Trophoblast cell (in vitro differentiated cells and primary cell): ENCODE measurements around the gene PGAP3.

Experiments used
- DNase-seq, 2 donors: peaks; one replicate each; pipeline ENCODE4 v3.0.0-alpha.2; 2016
- H2AFZ ChIP-seq: 2 replicates; pipeline ENCODE4 v1.6.1; 2013; ENCODE audit warnings: low read length, moderate library complexity, mild to moderate bottlenecking; ENCODE audit not compliant: insufficient read depth, poor library complexity
- H2AK5ac ChIP-seq: 2 replicates; pipeline ENCODE4 v1.6.1; 2013; ENCODE audit warnings: mild to moderate bottlenecking, low read length
- H2BK120ac ChIP-seq: 2 replicates; pipeline ENCODE4 v1.6.1; 2013; ENCODE audit warnings: low read length, mild to moderate bottlenecking, moderate library complexity; ENCODE audit not compliant: insufficient read depth, poor library complexity
- H2BK12ac ChIP-seq: 2 replicates; pipeline ENCODE4 v1.6.1; 2013; ENCODE audit warnings: mild to moderate bottlenecking, low read length, moderate library complexity
- H2BK5ac ChIP-seq: 2 replicates; pipeline ENCODE4 v1.6.1; 2013; ENCODE audit warnings: low read length, low read depth, moderate library complexity, mild to moderate bottlenecking; ENCODE audit not compliant: poor library complexity
- H3K14ac ChIP-seq: 2 replicates; pipeline ENCODE4 v1.6.1; 2013; ENCODE audit warnings: mild to moderate bottlenecking, low read length
- H3K18ac ChIP-seq: 2 replicates; pipeline ENCODE4 v1.6.1; 2013; ENCODE audit warnings: mild to moderate bottlenecking, low read length
- H3K23ac ChIP-seq: 2 replicates; pipeline ENCODE4 v1.6.1; 2013; ENCODE audit warnings: low read length
- H3K27ac ChIP-seq: 2 replicates; pipeline ENCODE4 v1.5.1; 2013; ENCODE audit warnings: low read depth, mild to moderate bottlenecking, inconsistent platforms, low read length, moderate library complexity
- H3K27me3 ChIP-seq: 2 replicates; pipeline ENCODE4 v1.6.1; 2013; ENCODE audit warnings: inconsistent platforms, mild to moderate bottlenecking, low read length, moderate library complexity; ENCODE audit not compliant: insufficient read depth
- H3K36me3 ChIP-seq, 2 experiments: 1 replicate in 1 of 2; 2 replicates in 1 of 2; pipeline ENCODE4 v1.6.1; 2013; ENCODE audit warnings: low read length in 2 of 2, mild to moderate bottlenecking in 2 of 2, moderate library complexity in 1 of 2; ENCODE audit not compliant: insufficient read depth in 2 of 2, control insufficient read depth in 1 of 2
- H3K4ac ChIP-seq: 2 replicates; pipeline ENCODE4 v1.6.1; 2013; ENCODE audit warnings: low read depth, mild to moderate bottlenecking, low read length, moderate library complexity
- H3K4me1 ChIP-seq, 2 experiments: 1 replicate in 1 of 2; 2 replicates in 1 of 2; pipeline ENCODE4 v1.6.1; 2013; ENCODE audit warnings: low read length in 2 of 2, mild to moderate bottlenecking in 2 of 2, moderate library complexity in 1 of 2; ENCODE audit not compliant: insufficient read depth in 2 of 2, control insufficient read depth in 1 of 2
- H3K4me2 ChIP-seq: 2 replicates; pipeline ENCODE4 v1.6.1; 2013; ENCODE audit warnings: inconsistent platforms, mild to moderate bottlenecking, low read length, moderate library complexity
- H3K4me3 ChIP-seq: 2 replicates; pipeline ENCODE4 v1.5.1; 2013; ENCODE audit warnings: mild to moderate bottlenecking, low read depth, low read length, inconsistent platforms
- H3K79me1 ChIP-seq: one replicate; pipeline ENCODE4 v1.6.1; 2013; ENCODE audit warnings: low read length
- H3K79me2 ChIP-seq: 2 replicates; pipeline ENCODE4 v1.6.1; 2013; ENCODE audit warnings: low read length, mild to moderate bottlenecking; ENCODE audit not compliant: control insufficient read depth, insufficient read depth, poor library complexity
- H3K9ac ChIP-seq: 2 replicates; pipeline ENCODE4 v1.6.1; 2013; ENCODE audit warnings: mild to moderate bottlenecking, low read length
- H3K9me3 ChIP-seq: 2 replicates; pipeline ENCODE4 v1.6.1; 2013; ENCODE audit warnings: low read depth, mild to moderate bottlenecking, control low read depth, inconsistent platforms, low read length; ENCODE audit not compliant: insufficient read depth
- H4K12ac ChIP-seq: 2 replicates; pipeline ENCODE4 v1.6.1; 2013; ENCODE audit warnings: low read depth, mild to moderate bottlenecking, low read length, moderate library complexity
- H4K8ac ChIP-seq: 2 replicates; pipeline ENCODE4 v1.6.1; 2013; ENCODE audit warnings: low read depth, mild to moderate bottlenecking, low read length, moderate library complexity
- H4K91ac ChIP-seq: one replicate; pipeline ENCODE4 v1.6.1; 2013; ENCODE audit warnings: low read depth, mild to moderate bottlenecking, low read length, moderate library complexity
- WGBS: extraction: QIAGEN DNeasy Blood & Tissue Kit; methylation state at CpG from one replicate; pipeline ENCODE4 v1.1.7; 2013; ENCODE audit warnings: missing lambda C conversion rate; ENCODE audit not compliant: insufficient read length, insufficient coverage; ENCODE audit errors: extremely low coverage; 5-methylcytosine and 5-hydroxymethylcytosine counted together

Gene PGAP3

GRCh38 chr17:39696731-39697130, 8.9 kb upstream of the PGAP3 start:
- Histone ChIP-seq H3K4me3 (no peak overlapping the region), H4K12ac (peak overlapping the region; percentile 22), H2BK5ac (no peak overlapping the region), H3K79me1 (peaks cover 11% of the 10 kb centered on the region), H3K27ac (no peak overlapping the region), H3K36me3 (no peaks in the 10 kb centered on the region), H3K14ac (no peak overlapping the region), H3K4ac (no peak overlapping the region), H3K9me3 (no peaks in the 10 kb centered on the region), H2BK12ac (no peak overlapping the region), H2AK5ac (peak overlapping the region; percentile 7), H3K18ac (no peak overlapping the region), H4K8ac (no peak overlapping the region), H3K4me1 (peaks cover 20% of the 10 kb centered on the region in 2 experiments), H3K23ac (no peak overlapping the region), H4K91ac (no peak overlapping the region), H3K79me2 (peaks cover 5% of the 10 kb centered on the region), H3K9ac (no peak overlapping the region), H2AFZ (no peak overlapping the region), H3K4me2 (no peak overlapping the region), H3K27me3 (no peaks in the 10 kb centered on the region), H2BK120ac (no peak overlapping the region)
- no peak for DNase-seq
- no CpG with 5 or more reads among the region's 6 CpGs for WGBS

- no CpG with 5 or more reads among the region's 2 CpGs for WGBS
These were observed 7.2 kb upstream of the PGAP3 start for GRCh38 chr17:39695089-39695474.

GRCh38 chr17:39694593-39694992, 6.7 kb upstream of the PGAP3 start:
- H2BK5ac ChIP-seq = no peak overlapping the region
- no peaks in the 10 kb centered on the region for H3K27me3 ChIP-seq

More at GRCh38 chr17:39695089-39695474, 7.2 kb upstream of the PGAP3 start:
- no peak overlapping the region for H3K9ac ChIP-seq
- H4K8ac ChIP-seq = no peak overlapping the region
- H3K23ac ChIP-seq = no peak overlapping the region
- H3K36me3 ChIP-seq = no peaks in the 10 kb centered on the region
- H3K4me2 ChIP-seq = peak overlapping the region; percentile 19
- no peak overlapping the region for H3K4ac ChIP-seq
- H2BK5ac ChIP-seq = no peak overlapping the region
- H3K79me2 ChIP-seq = peaks cover under 1% of the 10 kb centered on the region
- no peak for DNase-seq
- H3K27ac ChIP-seq = peak overlapping the region; percentile 4
- H3K4me1 ChIP-seq = peaks cover 12 to 16% of the 10 kb centered on the region in 2 experiments
- H2BK12ac ChIP-seq = no peak overlapping the region
- H2AFZ ChIP-seq = no peak overlapping the region
- no peak overlapping the region for H2AK5ac ChIP-seq
- no peak overlapping the region for H3K14ac ChIP-seq
- peaks cover 8% of the 10 kb centered on the region for H3K79me1 ChIP-seq
- no peaks in the 10 kb centered on the region for H3K27me3 ChIP-seq
- H2BK120ac ChIP-seq = no peak overlapping the region
- H3K18ac ChIP-seq = no peak overlapping the region
- H3K9me3 ChIP-seq = no peaks in the 10 kb centered on the region
- H4K91ac ChIP-seq = no peak overlapping the region
- H3K4me3 ChIP-seq = no peak overlapping the region
- H4K12ac ChIP-seq = no peak overlapping the region

GRCh38 chr17:39688945-39689344, 1.1 kb upstream of the PGAP3 start:
- Histone ChIP-seq H3K4me2 (no peak overlapping the region), H3K18ac (no peak overlapping the region), H2BK120ac (no peak overlapping the region), H3K4me3 (no peak overlapping the region), H3K79me1 (peaks cover 7% of the 10 kb centered on the region), H2AFZ (no peak overlapping the region), H3K4ac (no peak overlapping the region), H4K8ac (no peak overlapping the region), H3K23ac (no peak overlapping the region), H3K27ac (no peak overlapping the region), H4K12ac (no peak overlapping the region), H3K4me1 (peaks cover 3 to 5% of the 10 kb centered on the region in 2 experiments), H2BK5ac (no peak overlapping the region), H2BK12ac (no peak overlapping the region), H2AK5ac (no peak overlapping the region), H3K27me3 (no peaks in the 10 kb centered on the region), H3K9me3 (no peaks in the 10 kb centered on the region), H3K14ac (no peak overlapping the region), H3K9ac (no peak overlapping the region), H4K91ac (no peak overlapping the region), H3K36me3 (no peaks in the 10 kb centered on the region), H3K79me2 (peaks cover 5% of the 10 kb centered on the region)
- DNase-seq = no peak
- no CpG with 5 or more reads among the region's 3 CpGs for WGBS

More at GRCh38 chr17:39694593-39694992, 6.7 kb upstream of the PGAP3 start:
- H3K79me1 ChIP-seq = peaks cover 4% of the 10 kb centered on the region
- no peak for DNase-seq
- H3K4me1 ChIP-seq = peaks cover 12 to 16% of the 10 kb centered on the region in 2 experiments
- H2BK120ac ChIP-seq = no peak overlapping the region
- H4K12ac ChIP-seq = no peak overlapping the region
- peak overlapping the region; percentile 19 for H3K4me2 ChIP-seq
- no peak overlapping the region for H2BK12ac ChIP-seq
- H3K14ac ChIP-seq = no peak overlapping the region
- H3K27ac ChIP-seq = no peak overlapping the region
- H3K18ac ChIP-seq = no peak overlapping the region
- no peak overlapping the region for H3K4me3 ChIP-seq
- H3K9ac ChIP-seq = no peak overlapping the region
- no peak overlapping the region for H3K23ac ChIP-seq
- H4K91ac ChIP-seq = no peak overlapping the region
- H2AFZ ChIP-seq = no peak overlapping the region
- no peak overlapping the region for H2AK5ac ChIP-seq
- no peak overlapping the region for H3K4ac ChIP-seq
- no peaks in the 10 kb centered on the region for H3K36me3 ChIP-seq
- WGBS = no CpG with 5 or more reads among the region's 5 CpGs
- H3K79me2 ChIP-seq = no peaks in the 10 kb centered on the region
- H3K9me3 ChIP-seq = no peaks in the 10 kb centered on the region
- H4K8ac ChIP-seq = no peak overlapping the region
